Smooth muscle cell of the umbilical artery (primary cell): ENCODE measurements around the gene SPATA24. TPM values are rescaled to one million over a fixed set of nuclear protein-coding genes. Genes with fewer than 3 reads are reported as not detected.

Experiments used
- total RNA-seq: library from RNA; depleted of rRNA; stranded (reverse); fragments of >200 nt; gene quantifications from 2 replicates; pipeline ENCODE4 v1.2.3, GENCODE V29; 2014

Gene SPATA24
- total RNA-seq: 2.3 and 4.2 TPM in 2 replicates

GRCh38 chr5:139403787-139404483, at the start of gene SPATA24:
Gene SPATA24, minus strand, starts transcription at chr5:139404089. Its CDS starts 29 bp downstream, at chr5:139404060.

GRCh38 chr5:139439013-139439903, 35.4 kb upstream of the SPATA24 start, which contains the start of gene DNAJC18:
Gene DNAJC18, minus strand, starts transcription at chr5:139439525. Its CDS starts 80 bp downstream, at chr5:139439445.

GRCh38 chr5:139394654-139395566, 9.0 kb downstream of the SPATA24 start, which contains the start of gene PROB1:
Gene PROB1, minus strand, starts transcription at chr5:139395104. Its CDS starts 23 bp downstream, at chr5:139395081.

GRCh38 chr5:139389701-139390638, 13.9 kb downstream of the SPATA24 start, which contains the start of gene MZB1:
Gene MZB1, minus strand, starts transcription at chr5:139389913. Its CDS starts 57 bp downstream, at chr5:139389856.

GRCh38 chr5:139383275-139383992, 20.5 kb downstream of the SPATA24 start, which contains the start of gene SLC23A1:
Gene SLC23A1, minus strand, starts transcription at chr5:139383297. Its CDS starts 44 bp downstream, at chr5:139383253.

Other genes starting within 250 kb of the SPATA24 start
- 93.1 and 188 TPM in 2 replicates for gene SIL1, start 205.7 kb downstream of the SPATA24 start, total RNA-seq
- gene MATR3, start 110.3 kb downstream of the SPATA24 start, total RNA-seq: 232 and 333 TPM in 2 replicates
- 56.3 and 60.0 TPM in 2 replicates for gene PAIP2, start 62.2 kb downstream of the SPATA24 start, total RNA-seq
- gene SLC23A1, start 20.8 kb downstream of the SPATA24 start, total RNA-seq: not detected in 2 replicates
- not detected in 2 replicates for gene MZB1, start 14.2 kb downstream of the SPATA24 start, total RNA-seq
- gene PROB1, start 9.0 kb downstream of the SPATA24 start, total RNA-seq: 0.59 and 0.78 TPM in 2 replicates
- gene DNAJC18, start 35.4 kb upstream of the SPATA24 start, total RNA-seq: 12.5 and 13.4 TPM in 2 replicates
- 0.30 and 0.74 TPM in 2 replicates for gene ECSCR, start 58.7 kb upstream of the SPATA24 start, total RNA-seq
- gene SMIM33, start 66.9 kb upstream of the SPATA24 start, total RNA-seq: not detected in 2 replicates
- gene STING1, start 78.7 kb upstream of the SPATA24 start, total RNA-seq: 12.5 and 14.2 TPM in 2 replicates
- 42.2 and 52.9 TPM in 2 replicates for gene UBE2D2, start 157.2 kb upstream of the SPATA24 start, total RNA-seq
- gene CXXC5, start 244.3 kb upstream of the SPATA24 start, total RNA-seq: 42.9 and 63.5 TPM in 2 replicates